Measurements from ENCODE around the gene FOXQ1. TPM values are rescaled to one million over a fixed set of nuclear protein-coding genes. Genes with fewer than 3 reads are reported as not detected.

FOXQ1 gene
- total and polyA plus RNA-seq, 4 donors: 0.28 to 1.1 TPM; not detected in 2

DNA sequence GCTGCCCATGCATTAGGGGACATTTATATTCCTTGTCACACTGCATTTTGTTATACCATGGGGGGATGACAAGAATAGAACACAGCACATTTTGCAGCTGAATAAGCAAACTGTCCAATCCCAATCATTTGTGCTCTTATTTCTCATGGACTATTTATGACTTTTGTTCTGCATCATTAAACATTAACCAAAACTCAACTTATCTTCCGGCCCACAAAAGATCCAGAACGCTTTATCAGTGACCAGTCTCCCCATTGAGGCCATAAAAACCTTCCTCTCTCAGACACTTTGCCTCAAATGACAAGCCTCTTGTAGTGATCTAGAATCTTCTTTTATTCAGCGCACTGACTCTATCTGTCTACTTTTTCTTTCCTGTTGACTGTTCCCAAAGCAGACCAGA lies 28.4 kb upstream of the FOXQ1 start (continued):
- no peak for TF ChIP-seq EGR1 (IDR thresholded peaks at IDR 0.05; ENCODE audit: low read depth in 2 of 2)
- TF ChIP-seq FOXA2 (IDR thresholded peaks at IDR 0.05): no peak
- no peak for TF ChIP-seq RXRA (IDR thresholded peaks at IDR 0.05)
- TF ChIP-seq JUND (IDR thresholded peaks at IDR 0.05): no peak
- TF ChIP-seq YY1 (IDR thresholded peaks at IDR 0.05): no peak
- TF ChIP-seq HNF4G (IDR thresholded peaks at IDR 0.05): no peak
- TF ChIP-seq SP1 (IDR thresholded peaks at IDR 0.05): no peak
- no peak for TF ChIP-seq TAF1 (conservative IDR thresholded peaks at IDR 0.05)
- TF ChIP-seq FOXA1 (IDR thresholded peaks at IDR 0.05): no peak

DNA sequence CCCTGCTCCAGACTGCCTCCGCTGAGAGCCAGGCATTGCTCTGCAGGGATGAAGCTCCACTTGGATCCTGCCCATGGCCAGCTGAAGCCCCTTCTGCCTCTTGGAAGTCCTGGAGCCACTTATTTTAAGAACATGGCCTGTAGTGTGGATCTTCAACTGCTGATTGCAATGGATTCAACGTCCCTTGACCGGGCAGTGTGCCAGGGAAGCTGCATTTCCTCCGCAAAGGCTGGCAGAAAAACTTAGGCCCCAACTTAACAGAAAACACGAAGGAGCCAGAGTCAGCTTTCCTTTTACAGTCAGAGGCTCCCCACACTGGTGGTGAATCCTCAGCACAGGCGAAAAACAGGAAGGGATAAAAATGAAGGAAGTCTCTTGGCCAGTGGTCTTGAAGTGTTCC lies 26.3 kb upstream of the FOXQ1 start:
- TF ChIP-seq RAD21 (IDR thresholded peaks at IDR 0.05) (peak; percentile 33 to 38), HNF4A (conservative IDR thresholded peaks at IDR 0.05) (no peak)
- DNase-seq (ENCODE audit: low spot score): no peak
- Histone ChIP-seq H3K36me3 (ENCODE audit: control insufficient read depth in 4 of 4, insufficient read depth in 3 of 4, low read depth in 1 of 4, low read length in 3 of 4) (no peaks in the 10 kb centered on the region), H3K27me3 (ENCODE audit: control insufficient read depth in 4 of 4, insufficient read depth in 4 of 4, low read length in 3 of 4) (no peaks in the 10 kb centered on the region), H3K9me3 (ENCODE audit: control insufficient read depth in 4 of 4, low read length in 3 of 4) (no peaks in the 10 kb centered on the region), H3K9ac (ENCODE audit: low read depth in 1 of 2, low read length in 2 of 2) (no peak overlapping the region), H3K4me3 (ENCODE audit: low read depth in 1 of 3, low read length in 3 of 3) (no peak overlapping the region), H3K27ac (ENCODE audit: low read depth in 1 of 2, low read length in 2 of 2) (no peak overlapping the region), H3K4me1 (ENCODE audit: control insufficient read depth in 4 of 4, insufficient read depth in 4 of 4, low read length in 3 of 4) (no peaks in the 10 kb centered on the region)
- 66% methylated on average over 6 of the region's 6 CpGs for WGBS

DNA sequence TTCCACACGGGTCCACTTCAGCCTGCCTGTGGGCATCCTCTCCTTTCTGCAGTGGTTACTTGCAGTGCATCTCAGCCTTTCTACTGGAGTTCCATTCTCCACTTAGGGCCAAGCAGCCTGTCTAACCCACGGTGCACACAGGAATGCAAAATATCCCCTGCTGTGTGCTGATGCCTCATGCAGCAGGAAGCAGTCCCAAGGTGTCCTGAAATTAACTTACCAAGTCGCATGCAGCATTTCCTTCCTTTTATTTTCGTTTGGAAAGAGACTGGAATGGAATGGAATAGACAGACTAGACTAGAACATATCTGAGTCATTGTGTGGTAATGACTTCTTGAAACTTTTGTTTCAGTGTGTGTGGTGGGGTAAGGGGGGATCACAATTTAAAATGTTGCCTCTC lies 25.9 kb upstream of the FOXQ1 start:
- no peaks in the 10 kb centered on the region for H3K36me3 ChIP-seq (ENCODE audit: control insufficient read depth in 4 of 4, insufficient read depth in 3 of 4, low read depth in 1 of 4, low read length in 3 of 4)
- H3K4me3 ChIP-seq (ENCODE audit: low read depth in 1 of 3, low read length in 3 of 3): no peak overlapping the region
- H3K27ac ChIP-seq (ENCODE audit: low read depth in 1 of 2, low read length in 2 of 2): no peak overlapping the region
- no peak for DNase-seq (ENCODE audit: low spot score)
- no peak overlapping the region for H3K9ac ChIP-seq (ENCODE audit: low read depth in 1 of 2, low read length in 2 of 2)
- no peaks in the 10 kb centered on the region for H3K9me3 ChIP-seq (ENCODE audit: control insufficient read depth in 4 of 4, low read length in 3 of 4)
- H3K27me3 ChIP-seq (ENCODE audit: control insufficient read depth in 4 of 4, insufficient read depth in 4 of 4, low read length in 3 of 4): no peaks in the 10 kb centered on the region
- no peaks in the 10 kb centered on the region for H3K4me1 ChIP-seq (ENCODE audit: control insufficient read depth in 4 of 4, insufficient read depth in 4 of 4, low read length in 3 of 4)
- TF ChIP-seq EGR1 (IDR thresholded peaks at IDR 0.05; ENCODE audit: low read depth in 2 of 2): no peak
- WGBS: 52% methylated on average over 4 of the region's 4 CpGs

DNA sequence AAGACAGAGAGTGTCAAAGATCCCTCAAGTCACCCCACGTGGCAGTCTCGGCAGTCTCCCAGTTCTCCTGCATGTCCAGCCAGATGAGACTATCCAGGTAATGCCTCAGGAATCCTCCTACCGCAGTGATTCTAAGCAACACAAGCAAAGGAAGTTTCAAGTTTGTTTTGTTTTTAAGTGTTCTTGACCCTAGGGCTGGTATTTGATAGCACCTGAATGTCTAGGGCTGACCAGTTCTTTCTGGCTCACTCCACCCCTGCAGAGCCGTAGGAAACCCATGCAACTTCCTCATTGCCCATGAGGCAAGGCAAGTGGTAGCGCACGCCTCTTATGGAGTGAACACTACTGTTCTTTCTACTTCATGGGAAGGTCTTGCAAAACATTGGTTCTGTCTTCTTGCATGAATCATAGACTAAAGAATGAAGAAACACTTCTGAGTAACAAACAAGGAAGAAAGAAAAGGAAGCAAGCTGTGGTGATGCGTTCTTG lies 24.8 kb upstream of the FOXQ1 start:
- H3K27ac ChIP-seq (ENCODE audit: low read depth in 1 of 2, low read length in 2 of 2): no peak overlapping the region
- H3K9ac ChIP-seq (ENCODE audit: low read depth in 1 of 2, low read length in 2 of 2): no peak overlapping the region
- 88% methylated on average over 7 of the region's 7 CpGs for WGBS

More for the DNA sequence above, 24.8 kb upstream of the FOXQ1 start:
- no peaks in the 10 kb centered on the region for H3K4me1 ChIP-seq (ENCODE audit: control insufficient read depth in 4 of 4, insufficient read depth in 4 of 4, low read length in 3 of 4)
- no peaks in the 10 kb centered on the region for H3K36me3 ChIP-seq (ENCODE audit: control insufficient read depth in 4 of 4, insufficient read depth in 3 of 4, low read depth in 1 of 4, low read length in 3 of 4)
- no peaks in the 10 kb centered on the region for H3K9me3 ChIP-seq (ENCODE audit: control insufficient read depth in 4 of 4, low read length in 3 of 4)
- no peak for DNase-seq (ENCODE audit: low spot score)
- H3K4me3 ChIP-seq (ENCODE audit: low read depth in 1 of 3, low read length in 3 of 3): no peak overlapping the region
- TF ChIP-seq FOXA2 (IDR thresholded peaks at IDR 0.05) (no peak), FOXA1 (IDR thresholded peaks at IDR 0.05) (no peak), SP1 (IDR thresholded peaks at IDR 0.05) (no peak), TAF1 (conservative IDR thresholded peaks at IDR 0.05) (no peak), NR2F2 (IDR thresholded peaks at IDR 0.05) (no peak), GABPA (IDR thresholded peaks at IDR 0.05 in 1 of 2, conservative IDR thresholded peaks at IDR 0.05 in 1 of 2) (no peak), YY1 (IDR thresholded peaks at IDR 0.05) (no peak), HNF4A (conservative IDR thresholded peaks at IDR 0.05) (no peak), HNF4G (IDR thresholded peaks at IDR 0.05) (no peak)
- TF ChIP-seq, protein P1, sequence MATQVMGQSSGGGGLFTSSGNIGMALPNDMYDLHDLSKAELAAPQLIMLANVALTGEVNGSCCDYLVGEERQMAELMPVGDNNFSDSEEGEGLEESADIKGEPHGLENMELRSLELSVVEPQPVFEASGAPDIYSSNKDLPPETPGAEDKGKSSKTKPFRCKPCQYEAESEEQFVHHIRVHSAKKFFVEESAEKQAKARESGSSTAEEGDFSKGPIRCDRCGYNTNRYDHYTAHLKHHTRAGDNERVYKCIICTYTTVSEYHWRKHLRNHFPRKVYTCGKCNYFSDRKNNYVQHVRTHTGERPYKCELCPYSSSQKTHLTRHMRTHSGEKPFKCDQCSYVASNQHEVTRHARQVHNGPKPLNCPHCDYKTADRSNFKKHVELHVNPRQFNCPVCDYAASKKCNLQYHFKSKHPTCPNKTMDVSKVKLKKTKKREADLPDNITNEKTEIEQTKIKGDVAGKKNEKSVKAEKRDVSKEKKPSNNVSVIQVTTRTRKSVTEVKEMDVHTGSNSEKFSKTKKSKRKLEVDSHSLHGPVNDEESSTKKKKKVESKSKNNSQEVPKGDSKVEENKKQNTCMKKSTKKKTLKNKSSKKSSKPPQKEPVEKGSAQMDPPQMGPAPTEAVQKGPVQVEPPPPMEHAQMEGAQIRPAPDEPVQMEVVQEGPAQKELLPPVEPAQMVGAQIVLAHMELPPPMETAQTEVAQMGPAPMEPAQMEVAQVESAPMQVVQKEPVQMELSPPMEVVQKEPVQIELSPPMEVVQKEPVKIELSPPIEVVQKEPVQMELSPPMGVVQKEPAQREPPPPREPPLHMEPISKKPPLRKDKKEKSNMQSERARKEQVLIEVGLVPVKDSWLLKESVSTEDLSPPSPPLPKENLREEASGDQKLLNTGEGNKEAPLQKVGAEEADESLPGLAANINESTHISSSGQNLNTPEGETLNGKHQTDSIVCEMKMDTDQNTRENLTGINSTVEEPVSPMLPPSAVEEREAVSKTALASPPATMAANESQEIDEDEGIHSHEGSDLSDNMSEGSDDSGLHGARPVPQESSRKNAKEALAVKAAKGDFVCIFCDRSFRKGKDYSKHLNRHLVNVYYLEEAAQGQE (IDR thresholded peaks at IDR 0.05): no peak
- TF ChIP-seq, protein P2, sequence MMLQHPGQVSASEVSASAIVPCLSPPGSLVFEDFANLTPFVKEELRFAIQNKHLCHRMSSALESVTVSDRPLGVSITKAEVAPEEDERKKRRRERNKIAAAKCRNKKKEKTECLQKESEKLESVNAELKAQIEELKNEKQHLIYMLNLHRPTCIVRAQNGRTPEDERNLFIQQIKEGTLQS (IDR thresholded peaks at IDR 0.05): no peak
- TF ChIP-seq, protein P3, sequence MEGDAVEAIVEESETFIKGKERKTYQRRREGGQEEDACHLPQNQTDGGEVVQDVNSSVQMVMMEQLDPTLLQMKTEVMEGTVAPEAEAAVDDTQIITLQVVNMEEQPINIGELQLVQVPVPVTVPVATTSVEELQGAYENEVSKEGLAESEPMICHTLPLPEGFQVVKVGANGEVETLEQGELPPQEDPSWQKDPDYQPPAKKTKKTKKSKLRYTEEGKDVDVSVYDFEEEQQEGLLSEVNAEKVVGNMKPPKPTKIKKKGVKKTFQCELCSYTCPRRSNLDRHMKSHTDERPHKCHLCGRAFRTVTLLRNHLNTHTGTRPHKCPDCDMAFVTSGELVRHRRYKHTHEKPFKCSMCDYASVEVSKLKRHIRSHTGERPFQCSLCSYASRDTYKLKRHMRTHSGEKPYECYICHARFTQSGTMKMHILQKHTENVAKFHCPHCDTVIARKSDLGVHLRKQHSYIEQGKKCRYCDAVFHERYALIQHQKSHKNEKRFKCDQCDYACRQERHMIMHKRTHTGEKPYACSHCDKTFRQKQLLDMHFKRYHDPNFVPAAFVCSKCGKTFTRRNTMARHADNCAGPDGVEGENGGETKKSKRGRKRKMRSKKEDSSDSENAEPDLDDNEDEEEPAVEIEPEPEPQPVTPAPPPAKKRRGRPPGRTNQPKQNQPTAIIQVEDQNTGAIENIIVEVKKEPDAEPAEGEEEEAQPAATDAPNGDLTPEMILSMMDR (IDR thresholded peaks at IDR 0.05; ENCODE audit: low read depth, low read length, missing input control): no peak
- no peaks in the 10 kb centered on the region for H3K27me3 ChIP-seq (ENCODE audit: control insufficient read depth in 4 of 4, insufficient read depth in 4 of 4, low read length in 3 of 4)
